Skeletal muscle tissue (tissue), 4 donors: Measurements from ENCODE around the gene GALT. TPM values are rescaled to one million over a fixed set of nuclear protein-coding genes. Genes with fewer than 3 reads are reported as not detected.
A peak's percentile ranks its signal among the peaks of the same experiment; 100 is the strongest.

Experiments used
- H3K27ac ChIP-seq: one replicate; pipeline ENCODE4 v1.7.0; 2013; ENCODE audit warnings: mild to moderate bottlenecking, low read depth, low read length, inconsistent platforms
- H3K27me3 ChIP-seq, 3 donors: one replicate each; pipeline ENCODE4 v1.7.0; 2013; ENCODE audit warnings: low read length in 3 of 3; ENCODE audit not compliant: control insufficient read depth in 3 of 3, insufficient read depth in 3 of 3
- H3K36me3 ChIP-seq, 3 donors: one replicate each; pipeline ENCODE4 v1.7.0; 2013; ENCODE audit warnings: low read length in 3 of 3; ENCODE audit not compliant: control insufficient read depth in 3 of 3, insufficient read depth in 3 of 3
- H3K4me1 ChIP-seq, 3 donors: one replicate each; pipeline ENCODE4 v1.7.0; 2013; ENCODE audit warnings: low read length in 3 of 3, mild to moderate bottlenecking in 3 of 3; ENCODE audit not compliant: control insufficient read depth in 3 of 3, insufficient read depth in 3 of 3
- H3K4me3 ChIP-seq, 3 donors: one replicate each; pipeline ENCODE4 v1.7.0; 2013; ENCODE audit warnings: low read length in 3 of 3
- H3K9ac ChIP-seq, 3 donors: one replicate each; pipeline ENCODE4 v1.7.0; 2013; ENCODE audit warnings: low read length in 3 of 3, mild to moderate bottlenecking in 3 of 3, moderate library complexity in 2 of 3, low read depth in 1 of 3
- H3K9me3 ChIP-seq, 3 donors: one replicate each; pipeline ENCODE4 v1.7.0; 2013; ENCODE audit warnings: low read length in 3 of 3; ENCODE audit not compliant: control insufficient read depth in 3 of 3
- total RNA-seq: library from RNA; depleted of rRNA; stranded (reverse); fragments of >200 nt; gene quantifications from one replicate; pipeline ENCODE4 v1.2.3, GENCODE V29; 2014
- donor health status: Osteomylitis.

Gene GALT
- total RNA-seq, 1 donor from 2014 or later = 23.0 TPM

DNA sequence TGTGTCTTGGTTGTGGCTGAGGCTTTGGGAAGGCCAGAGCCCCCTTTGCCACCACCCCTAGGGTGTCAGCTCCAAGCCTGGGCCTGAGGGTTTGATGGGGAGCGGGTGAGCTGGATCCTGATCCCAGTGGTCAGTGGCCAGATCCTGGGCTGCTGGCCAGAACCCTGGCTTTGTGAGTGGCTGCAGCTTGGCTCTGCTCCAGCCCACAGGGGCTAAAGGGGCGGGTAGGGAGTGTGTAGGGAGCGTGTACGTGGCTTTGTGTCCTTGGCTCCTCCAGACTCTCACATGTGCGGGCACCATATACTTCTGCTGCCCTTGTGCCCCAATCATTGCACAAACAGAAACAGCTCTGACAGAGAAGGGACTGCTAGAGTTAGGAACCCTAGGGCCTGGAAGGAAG, 4.3 kb downstream of the GALT start:
- Histone ChIP-seq H3K27ac (peak overlapping the region; percentile 72), H3K36me3 (peaks cover 19 to 26% (median 22%) of the 10 kb centered on the region in 3 donors), H3K27me3 (no peaks in the 10 kb centered on the region), H3K4me1 (peaks cover 63 to 85% (median 72%) of the 10 kb centered on the region in 3 donors), H3K9me3 (no peaks in the 10 kb centered on the region), H3K9ac (peak overlapping the region in 2 of 3 donors; percentile 16 to 92), H3K4me3 (peak overlapping the region in 2 of 3 donors; percentile 65 to 96)

DNA sequence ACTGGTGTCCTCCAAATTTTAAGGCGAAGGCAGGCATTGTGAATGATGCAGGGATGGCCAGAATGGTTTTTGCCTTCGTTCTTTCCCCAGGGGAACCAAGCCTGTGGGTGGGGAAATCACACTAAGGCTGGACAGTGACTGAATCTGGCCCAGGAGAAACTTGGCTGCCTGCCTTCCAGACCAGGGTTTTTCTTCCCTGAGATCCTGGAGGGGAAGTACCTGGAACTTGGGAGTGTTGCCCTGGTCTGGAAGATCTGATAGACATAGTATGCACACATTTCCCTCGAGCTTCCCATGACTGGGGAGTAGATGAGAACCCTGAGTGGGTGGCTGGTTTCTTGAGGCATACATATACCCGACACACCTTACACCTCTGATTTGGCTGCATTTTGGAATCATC, 4.8 kb downstream of the GALT start:
- Histone ChIP-seq H3K4me3 (peak overlapping the region; percentile 65 to 96 (median 88)), H3K36me3 (peaks cover 19 to 26% (median 22%) of the 10 kb centered on the region in 3 donors), H3K4me1 (peaks cover 58 to 80% (median 67%) of the 10 kb centered on the region in 3 donors), H3K9ac (peak overlapping the region; percentile 64 to 92 (median 85)), H3K27me3 (no peaks in the 10 kb centered on the region), H3K27ac (peak overlapping the region; percentile 72), H3K9me3 (no peaks in the 10 kb centered on the region)

DNA sequence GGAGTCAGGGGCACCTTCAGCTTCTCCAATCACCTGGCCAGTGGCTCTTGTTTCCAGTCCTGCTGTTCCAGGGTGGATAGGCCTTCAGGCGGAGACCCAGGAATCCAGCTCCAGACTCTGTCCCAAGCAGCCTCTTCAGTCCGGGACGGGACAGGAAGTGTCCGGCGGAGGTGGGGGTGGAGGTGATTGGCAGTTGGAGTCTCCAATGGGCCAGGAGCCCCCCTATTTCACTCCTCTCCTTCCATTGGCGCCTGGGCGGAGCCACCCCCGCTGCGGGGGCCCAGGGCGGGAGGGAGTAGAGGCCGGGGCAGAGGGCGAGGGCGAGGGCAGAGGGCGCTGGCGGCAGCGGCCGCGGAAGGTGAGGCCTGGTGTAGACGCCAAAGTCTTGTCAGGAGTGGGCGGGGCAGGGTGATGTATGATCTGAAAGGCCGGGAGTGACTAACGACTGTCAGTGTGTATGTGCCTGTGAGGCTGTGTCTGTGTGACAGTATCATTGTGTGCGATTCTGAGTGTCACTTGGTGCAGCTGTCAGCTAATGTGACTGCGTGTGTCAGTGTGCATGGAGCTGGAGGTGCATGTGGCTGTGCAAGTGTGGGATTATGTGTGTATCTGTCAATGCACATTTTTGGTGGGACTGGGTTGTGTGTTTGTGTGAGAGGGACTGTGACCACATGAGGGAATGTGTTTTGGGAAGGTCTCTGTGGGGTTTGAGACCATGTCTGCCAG, 5.6 kb downstream of the GALT start, which contains the start of gene IL11RA:
TSS of gene IL11RA (plus strand) at position 310 of the 726 bp plus-strand sequence. CDS start 3,033 bp downstream, outside the sequence.
- H3K4me3 ChIP-seq = peak within 1 kb of the TSS; percentile 73 to 96 (median 88)
- H3K36me3 ChIP-seq = peaks cover 19 to 29% (median 25%) of the 10 kb centered on the region in 3 donors
- peak within 1 kb of the TSS; percentile 80 to 92 (median 85) for H3K9ac ChIP-seq
- peaks cover 55 to 72% (median 65%) of the 10 kb centered on the region in 3 donors for H3K4me1 ChIP-seq
- no peaks in the 10 kb centered on the region for H3K27me3 ChIP-seq
- peak within 1 kb of the TSS; percentile 72 for H3K27ac ChIP-seq
- no peaks in the 10 kb centered on the region for H3K9me3 ChIP-seq

DNA sequence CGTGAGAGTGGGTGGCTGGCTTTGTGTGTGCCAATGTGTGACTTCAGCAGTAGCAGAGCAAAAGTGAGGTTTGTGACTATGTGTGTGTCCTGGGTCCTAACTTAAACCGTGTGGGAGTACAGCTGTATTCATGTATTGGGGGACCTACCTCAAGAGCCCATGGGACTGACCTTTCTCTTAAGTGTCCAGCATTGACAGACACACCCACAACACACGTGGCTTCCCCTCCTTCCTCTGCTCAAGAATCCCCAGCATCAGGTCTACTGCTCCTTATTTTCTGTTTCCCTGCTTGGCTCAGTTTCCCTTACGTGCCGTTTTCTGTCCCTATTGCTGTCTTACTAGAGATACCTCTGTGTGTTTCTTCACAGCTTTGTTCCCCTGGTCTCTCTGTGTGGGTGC, 6.1 kb downstream of the GALT start:
- Histone ChIP-seq H3K9ac (peak overlapping the region; percentile 80 to 92 (median 85)), H3K27me3 (no peaks in the 10 kb centered on the region), H3K4me3 (peak overlapping the region; percentile 73 to 96 (median 88)), H3K4me1 (peaks cover 49 to 67% (median 59%) of the 10 kb centered on the region in 3 donors), H3K27ac (peak overlapping the region; percentile 72), H3K36me3 (peaks cover 19 to 30% (median 30%) of the 10 kb centered on the region in 3 donors), H3K9me3 (no peaks in the 10 kb centered on the region)

DNA sequence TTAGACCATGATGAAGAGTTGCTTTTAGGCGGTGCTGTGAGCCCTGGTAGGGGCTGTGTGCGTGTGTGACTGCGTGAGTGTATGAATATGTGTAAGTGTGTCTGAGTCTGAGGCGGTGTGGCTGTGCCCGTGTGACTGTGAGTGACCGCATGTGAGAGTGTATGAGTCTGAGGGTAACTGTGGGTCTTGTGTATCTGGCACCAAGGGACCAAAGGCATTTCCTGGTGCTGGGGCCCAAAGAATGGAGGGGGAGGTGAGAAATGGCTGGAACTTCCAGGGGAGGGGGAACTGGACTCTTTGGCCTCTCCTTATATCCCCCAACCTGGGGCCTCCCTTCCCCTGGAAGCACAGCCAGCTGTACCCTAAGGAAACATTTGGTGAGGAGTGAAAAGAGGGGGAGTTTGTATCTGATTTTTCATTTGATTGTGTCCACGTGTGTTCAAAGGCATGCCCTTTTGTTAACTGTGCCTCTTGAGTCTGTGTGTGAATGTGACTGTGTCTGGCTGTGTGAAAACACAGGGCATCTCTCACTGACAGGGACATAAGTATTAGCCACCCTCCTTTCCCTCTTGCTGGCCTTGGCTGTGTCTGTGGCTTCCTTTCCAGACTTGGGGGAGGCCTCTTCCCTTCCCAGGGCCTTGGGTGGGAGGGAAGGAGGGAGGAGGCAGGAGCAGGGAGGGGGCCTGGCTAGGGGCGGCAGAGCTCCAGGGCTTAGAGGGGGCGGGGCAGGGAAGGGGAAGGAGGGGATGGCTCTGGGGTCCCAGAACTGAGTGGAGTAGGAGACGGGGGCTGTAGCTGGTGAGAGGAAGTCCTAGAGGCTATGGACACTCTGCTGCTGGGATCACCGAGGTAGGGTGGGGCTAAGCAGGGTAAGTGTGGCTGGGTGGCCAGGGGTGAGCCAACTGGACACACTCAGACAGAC, 6.9 kb downstream of the GALT start:
- Histone ChIP-seq H3K4me3 (peak overlapping the region; percentile 34 to 96 (median 88)), H3K36me3 (peaks cover 15 to 32% (median 29%) of the 10 kb centered on the region in 3 donors), H3K4me1 (peaks cover 42 to 59% (median 51%) of the 10 kb centered on the region in 3 donors), H3K9me3 (no peaks in the 10 kb centered on the region), H3K9ac (peak overlapping the region; percentile 80 to 92 (median 85)), H3K27ac (peak overlapping the region; percentile 72), H3K27me3 (no peaks in the 10 kb centered on the region)

GRCh38 chr9:34654323-34655051, 8.0 kb downstream of the GALT start:
- Histone ChIP-seq H3K27ac (peak overlapping the region; percentile 72), H3K27me3 (no peaks in the 10 kb centered on the region), H3K4me1 (peaks cover 38 to 49% (median 47%) of the 10 kb centered on the region in 3 donors), H3K4me3 (peak overlapping the region in 2 of 3 donors; percentile 7 to 9), H3K9me3 (no peaks in the 10 kb centered on the region), H3K36me3 (peaks cover 5 to 23% (median 20%) of the 10 kb centered on the region in 3 donors), H3K9ac (peak overlapping the region in 1 of 3 donors; percentile 54)

DNA sequence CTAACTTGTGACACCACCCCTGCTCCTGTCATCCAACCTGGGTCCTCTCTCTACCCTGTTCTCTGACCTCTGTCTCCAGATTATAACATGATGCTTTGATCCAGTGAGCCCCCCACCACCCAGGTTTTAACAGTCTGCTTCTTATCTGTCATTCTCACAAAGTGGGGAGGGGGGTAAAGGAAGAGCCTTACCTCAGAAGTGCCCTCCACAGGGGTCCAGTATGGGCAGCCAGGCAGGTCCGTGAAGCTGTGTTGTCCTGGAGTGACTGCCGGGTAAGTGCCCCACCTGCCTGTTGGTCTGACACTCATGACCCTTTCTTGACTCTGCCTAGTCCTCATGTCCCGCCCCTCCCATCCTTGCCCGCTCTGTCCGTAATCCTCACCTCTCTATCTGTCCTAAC, 8.9 kb downstream of the GALT start:
- Histone ChIP-seq H3K36me3 (peaks cover 7 to 25% (median 23%) of the 10 kb centered on the region in 3 donors), H3K4me3 (no peak overlapping the region), H3K9ac (peak overlapping the region in 1 of 3 donors; percentile 33), H3K27ac (no peak overlapping the region), H3K27me3 (no peaks in the 10 kb centered on the region), H3K4me1 (peaks cover 38 to 49% (median 47%) of the 10 kb centered on the region in 3 donors), H3K9me3 (no peaks in the 10 kb centered on the region)

- H3K4me1 ChIP-seq = peaks cover 30 to 37% (median 36%) of the 10 kb centered on the region in 3 donors
- H3K4me3 ChIP-seq = no peak overlapping the region
- H3K27ac ChIP-seq = no peak overlapping the region
- H3K9ac ChIP-seq = no peak overlapping the region
- no peaks in the 10 kb centered on the region for H3K9me3 ChIP-seq
- H3K27me3 ChIP-seq = no peaks in the 10 kb centered on the region
- H3K36me3 ChIP-seq = peaks cover 18 to 40% (median 27%) of the 10 kb centered on the region in 3 donors
These were observed 10.5 kb downstream of the GALT start for GRCh38 chr9:34656992-34657391.

- Histone ChIP-seq H3K4me3 (no peak overlapping the region), H3K9me3 (no peaks in the 10 kb centered on the region), H3K36me3 (peaks cover 18 to 44% (median 27%) of the 10 kb centered on the region in 3 donors), H3K27me3 (no peaks in the 10 kb centered on the region), H3K4me1 (peaks cover 18 to 23% (median 22%) of the 10 kb centered on the region in 3 donors), H3K9ac (no peak overlapping the region), H3K27ac (no peak overlapping the region)
These were observed 12.0 kb downstream of the GALT start for GRCh38 chr9:34658461-34658860.
